HG02678 (cell line): Measurements from ENCODE around the gene LIN28A.
"Not testable (repeated sequence)": the region's sequence is repeated elsewhere in the genome, so short reads cannot be mapped to it uniquely, and the experiment has no call there.

Experiments used
- ATAC-seq: cut with Tn5 transposase; IDR thresholded peaks from one replicate; pipeline ENCODE4 v1.9.1; 2021; ENCODE audit warnings: mild to moderate bottlenecking, moderate library complexity; ENCODE audit not compliant: unreplicated experiment

The LIN28A gene

GRCh38 chr1:26410706-26411623 lies at the start of gene LIN28A:
Gene LIN28A (plus strand): TSS chr1:26410817. CDS start chr1:26410892, 75 bp downstream.
- no peak for ATAC-seq

- ATAC-seq = no peak
Measured at GRCh38 chr1:26361605-26362122, 49.0 kb upstream of the LIN28A start.

GRCh38 chr1:26362331-26362730 lies 48.3 kb upstream of the LIN28A start:
- ATAC-seq = no peak

- no peak for ATAC-seq
Measured at GRCh38 chr1:26363549-26364448, 46.8 kb upstream of the LIN28A start.

- no peak for ATAC-seq
Measured at GRCh38 chr1:26364956-26365355, 45.7 kb upstream of the LIN28A start.

- no peak for ATAC-seq
Measured at GRCh38 chr1:26367441-26367840, 43.2 kb upstream of the LIN28A start.

GRCh38 chr1:26368006-26368405 lies 42.6 kb upstream of the LIN28A start:
- no peak for ATAC-seq

- ATAC-seq = no peak
Measured at GRCh38 chr1:26368486-26368885, 42.1 kb upstream of the LIN28A start.

- no peak for ATAC-seq
Measured at GRCh38 chr1:26370591-26371382, 39.8 kb upstream of the LIN28A start.

- no peak for ATAC-seq
Measured at GRCh38 chr1:26372039-26372438, 38.6 kb upstream of the LIN28A start.

- not testable (repeated sequence) for ATAC-seq
Measured at GRCh38 chr1:26372611-26373010, 38.0 kb upstream of the LIN28A start, which contains the start of gene ZNF683. Gene ZNF683 (minus strand): TSS chr1:26372750. CDS start chr1:26368571, 4,179 bp downstream.

GRCh38 chr1:26373281-26373680 lies 37.3 kb upstream of the LIN28A start:
- ATAC-seq = no peak

GRCh38 chr1:26373789-26374188 lies 36.8 kb upstream of the LIN28A start:
- no peak for ATAC-seq

- not testable (repeated sequence) for ATAC-seq
Measured at GRCh38 chr1:26374361-26374760, 36.3 kb upstream of the LIN28A start.

- ATAC-seq = no peak
Measured at GRCh38 chr1:26375081-26375480, 35.5 kb upstream of the LIN28A start.

GRCh38 chr1:26376050-26376449 lies 34.6 kb upstream of the LIN28A start:
- no peak for ATAC-seq

- peak; percentile 81 for ATAC-seq
Measured at GRCh38 chr1:26378088-26378878, 32.3 kb upstream of the LIN28A start.

GRCh38 chr1:26378879-26379251 lies 31.8 kb upstream of the LIN28A start:
- ATAC-seq = no peak

- ATAC-seq = no peak
Measured at GRCh38 chr1:26384076-26384475, 26.5 kb upstream of the LIN28A start.

GRCh38 chr1:26385063-26385462 lies 25.6 kb upstream of the LIN28A start:
- not testable (repeated sequence) for ATAC-seq
